HG03520 (cell line): ENCODE data around the gene CHRNA10.

ENCODE experiments used
- ATAC-seq: cut with Tn5 transposase; IDR thresholded peaks from one replicate; pipeline ENCODE4 v1.9.1; 2021; ENCODE audit warnings: mild to moderate bottlenecking, moderate library complexity; ENCODE audit not compliant: unreplicated experiment

CHRNA10 gene

GRCh38 chr11:3635641-3636375, 35.4 kb downstream of the CHRNA10 start:
- ATAC-seq: no peak

GRCh38 chr11:3632070-3632660, 39.0 kb downstream of the CHRNA10 start:
- no peak for ATAC-seq

DNA sequence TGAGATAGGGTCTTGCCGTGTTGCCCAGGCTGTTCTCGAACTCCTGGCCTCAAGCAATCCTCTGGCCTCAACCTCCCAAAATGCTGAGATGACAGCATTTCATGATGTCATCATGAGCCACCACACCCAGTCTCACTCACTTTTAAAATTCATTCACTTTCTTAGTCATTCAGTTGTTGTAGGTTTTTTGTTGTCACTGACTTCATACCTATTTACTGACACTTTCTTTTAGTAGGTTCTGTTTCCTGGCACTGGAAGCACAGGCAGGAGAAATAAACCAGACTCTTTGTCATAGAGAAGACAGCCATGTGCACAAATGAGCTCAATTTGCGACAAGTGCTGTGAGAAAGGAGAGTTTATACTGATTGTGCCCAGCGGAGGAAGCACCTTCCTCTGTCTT, 39.9 kb downstream of the CHRNA10 start:
- ATAC-seq: no peak

DNA sequence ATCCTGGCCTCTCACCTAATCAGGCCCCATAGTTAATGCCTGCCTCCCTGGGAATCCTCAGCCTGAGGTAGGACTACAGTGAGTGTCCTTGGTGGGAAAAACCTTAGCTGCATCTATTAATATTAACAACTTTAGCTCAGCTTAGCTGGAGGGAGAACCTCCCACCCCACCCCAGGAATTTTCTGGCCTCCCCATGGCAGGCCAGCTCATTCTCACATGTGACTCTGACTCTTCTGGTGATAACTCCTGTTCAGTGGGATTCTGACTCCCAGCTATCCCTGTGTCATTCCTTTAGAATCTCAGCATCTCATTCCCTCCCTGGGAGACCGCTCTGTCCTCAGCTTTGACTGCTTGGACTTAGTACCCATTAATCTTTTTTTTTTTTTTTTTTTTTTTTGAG, 43.9 kb downstream of the CHRNA10 start:
- ATAC-seq: no peak

DNA sequence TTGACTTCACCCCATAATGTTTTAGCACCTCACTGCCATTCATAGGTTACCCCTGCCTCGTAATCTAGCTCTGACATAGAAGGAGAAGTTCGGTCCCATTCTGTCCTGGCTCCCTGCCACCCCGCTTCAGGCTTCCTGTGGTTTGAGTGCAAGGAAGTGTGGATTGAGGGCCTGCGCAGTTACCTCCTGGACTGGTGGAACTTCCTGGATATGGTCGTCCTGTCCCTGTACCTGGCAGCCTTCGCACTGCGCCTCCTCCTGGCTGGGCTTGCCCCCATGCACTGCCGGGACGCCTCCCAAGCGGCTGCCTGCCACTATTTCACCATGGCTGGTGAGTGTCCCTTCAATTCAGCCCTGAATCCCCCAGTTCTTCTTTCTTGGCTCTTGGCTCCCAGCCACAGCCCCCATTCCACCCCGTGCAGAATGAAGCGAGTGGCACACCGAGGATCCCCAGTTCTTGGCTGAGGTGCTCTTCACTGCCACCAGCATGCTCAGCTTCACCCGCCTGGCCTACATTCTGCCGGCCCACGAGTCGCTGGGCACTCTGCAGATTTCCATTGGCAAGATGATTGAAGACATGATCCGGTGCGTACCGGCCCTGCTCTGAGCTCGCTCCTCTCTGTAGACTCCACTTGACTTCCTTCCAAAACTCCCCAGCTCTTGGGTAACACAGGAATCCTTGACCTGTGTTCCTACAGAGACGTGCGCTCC, 44.8 kb downstream of the CHRNA10 start:
- no peak for ATAC-seq

GRCh38 chr11:3623767-3624458, 47.3 kb downstream of the CHRNA10 start:
- ATAC-seq: no peak

- ATAC-seq: no peak
Measured at GRCh38 chr11:3623121-3623520, 48.1 kb downstream of the CHRNA10 start.

- no peak for ATAC-seq
Measured at GRCh38 chr11:3622521-3622920, 48.7 kb downstream of the CHRNA10 start.

GRCh38 chr11:3617990-3618389, 53.2 kb downstream of the CHRNA10 start:
- no peak for ATAC-seq

- no peak for ATAC-seq
Measured at GRCh38 chr11:3616721-3617460, 54.3 kb downstream of the CHRNA10 start.

DNA sequence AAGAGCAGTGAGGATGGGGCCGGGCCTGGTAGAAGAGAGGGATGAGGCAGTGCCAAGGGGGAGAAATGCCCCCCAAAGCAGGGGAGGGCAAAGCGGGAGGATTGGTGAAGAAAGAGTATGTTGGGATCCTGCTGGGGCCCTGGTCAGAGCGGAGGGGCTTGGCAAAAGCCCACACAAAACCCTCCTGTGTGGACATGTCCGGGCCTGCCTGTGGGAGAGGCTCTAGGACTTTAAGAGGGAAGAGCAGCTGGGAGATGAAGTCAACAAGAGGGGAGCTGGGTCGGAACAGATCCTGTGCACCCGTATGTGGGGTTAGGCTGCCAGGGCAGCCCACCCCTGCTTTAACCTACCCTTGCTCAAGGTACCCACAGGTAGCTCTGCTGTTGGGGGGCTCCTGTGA, 55.2 kb downstream of the CHRNA10 start:
- no peak for ATAC-seq
